Suprapubic skin (tissue), 4 donors: ENCODE data around the gene CDK9. TPM values are rescaled to one million over a fixed set of nuclear protein-coding genes. Genes with fewer than 3 reads are reported as not detected.

ENCODE experiments used
- DNase-seq, 2 donors: peaks; one replicate each; pipeline ENCODE4 v3.0.0-alpha.2; 2019; ENCODE audit warnings: low spot score in 2 of 2
- H3K27ac ChIP-seq: fragments of 200-600 bp; sonication (generic); one replicate; pipeline ENCODE4 v1.5.1; 2019
- H3K27me3 ChIP-seq: fragments of 200-600 bp; sonication (generic); one replicate; pipeline ENCODE4 v1.5.1; 2019
- H3K36me3 ChIP-seq: fragments of 200-600 bp; sonication (generic); one replicate; pipeline ENCODE4 v1.5.1; 2019
- H3K4me1 ChIP-seq: fragments of 200-600 bp; sonication (generic); one replicate; pipeline ENCODE4 v1.5.1; 2019
- H3K4me3 ChIP-seq: fragments of 200-600 bp; sonication (generic); one replicate; pipeline ENCODE4 v1.5.1; 2019; ENCODE audit warnings: mild to moderate bottlenecking
- H3K9me3 ChIP-seq: fragments of 200-600 bp; sonication (generic); one replicate; pipeline ENCODE4 v1.5.1; 2019
- CTCF ChIP-seq, 2 donors: fragments of 200-600 bp in 1 of 2; fragments of 450-650 bp in 1 of 2; sonication (generic) in 1 of 2; IDR thresholded peaks; one replicate each; pipeline ENCODE4 v1.5.1; 2016 to 2019; ENCODE audit warnings: antibody characterized with exemption in 2 of 2, mild to moderate bottlenecking in 1 of 2, moderate library complexity in 1 of 2
- EP300 ChIP-seq: sonication (generic); formaldehyde crosslinking; IDR thresholded peaks from one replicate; pipeline ENCODE4 v1.6.1; 2017; ENCODE audit warnings: antibody characterized with exemption
- POLR2A ChIP-seq, 2 donors: fragments of 450-650 bp; IDR thresholded peaks; one replicate each; pipeline ENCODE4 v1.6.1; 2017; ENCODE audit warnings: antibody characterized with exemption in 2 of 2, mild to moderate bottlenecking in 2 of 2, moderate library complexity in 2 of 2
- POLR2AphosphoS5 ChIP-seq, 3 donors: sonication (generic); formaldehyde crosslinking; IDR thresholded peaks; one replicate each; pipeline ENCODE4 v1.6.1; 2017; ENCODE audit warnings: antibody characterized with exemption in 3 of 3
- WGBS: methylation state at CpG from one replicate; pipeline ENCODE4 v1.1.5; 2018; 5-methylcytosine and 5-hydroxymethylcytosine counted together
- total RNA-seq, 4 donors: library from RNA; depleted of rRNA; stranded (reverse); fragments of >200 nt; gene quantifications; one replicate each; pipeline ENCODE4 v1.1.0, GENCODE V29; 2016

Gene CDK9
- total RNA-seq, 4 donors from 2014 or later: 57.2 to 119 (median 72.7) TPM

DNA sequence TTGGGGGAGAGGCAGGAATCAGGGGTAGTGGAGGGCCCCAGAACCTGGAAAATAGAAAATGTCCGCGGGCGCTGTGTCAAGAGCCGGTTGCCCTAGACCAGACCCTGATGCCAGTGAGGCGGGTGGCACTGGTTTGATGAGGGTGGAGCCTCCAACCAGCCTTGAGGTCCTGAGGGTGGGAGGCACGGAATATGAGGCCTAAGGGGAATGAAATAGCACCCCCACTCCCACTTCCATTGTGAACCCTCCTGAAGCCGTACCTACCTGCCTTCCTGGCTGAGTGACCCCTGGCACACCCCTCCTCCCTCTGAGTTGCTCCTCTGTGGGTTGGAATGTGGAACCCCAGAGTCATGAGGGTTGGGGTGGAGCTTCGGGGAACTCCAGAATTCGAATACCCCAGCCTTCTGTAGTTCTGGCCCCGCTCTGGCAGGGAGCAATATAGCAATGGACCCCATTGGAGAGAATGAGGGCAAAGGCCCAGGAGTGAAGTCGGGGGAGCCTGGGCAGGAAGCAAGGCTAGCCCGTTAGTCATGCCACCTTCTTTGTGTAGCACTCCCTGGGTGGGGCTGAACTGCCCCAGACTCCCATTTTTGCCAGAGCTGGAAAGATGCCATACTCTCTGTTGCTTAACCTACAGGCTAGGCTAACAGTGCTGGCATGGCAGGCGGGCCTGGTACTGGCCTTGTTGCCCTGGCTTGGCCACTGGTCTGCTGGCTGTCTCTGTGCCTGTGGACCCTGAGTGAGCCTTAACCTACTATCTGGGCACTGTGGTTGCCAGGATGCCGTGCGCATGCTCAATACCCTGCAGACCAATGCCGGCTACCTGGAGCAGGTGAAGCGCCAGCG, 17.9 kb downstream of the CDK9 start:
- DNase-seq: no peak
- no peak for TF ChIP-seq POLR2A (IDR thresholded peaks at IDR 0.05)
- peak in 1 of 3 donors; percentile 26 for TF ChIP-seq POLR2AphosphoS5 (IDR thresholded peaks at IDR 0.05)
- H3K27me3 ChIP-seq: no peaks in the 10 kb centered on the region
- no peaks in the 10 kb centered on the region for H3K9me3 ChIP-seq
- peaks cover 28% of the 10 kb centered on the region for H3K36me3 ChIP-seq
- 28% methylated on average over 13 of the region's 18 CpGs for WGBS
- peak overlapping the region; percentile 77 for H3K4me3 ChIP-seq
- H3K4me1 ChIP-seq: peaks cover 37% of the 10 kb centered on the region
- H3K27ac ChIP-seq: peak overlapping the region; percentile 98

DNA sequence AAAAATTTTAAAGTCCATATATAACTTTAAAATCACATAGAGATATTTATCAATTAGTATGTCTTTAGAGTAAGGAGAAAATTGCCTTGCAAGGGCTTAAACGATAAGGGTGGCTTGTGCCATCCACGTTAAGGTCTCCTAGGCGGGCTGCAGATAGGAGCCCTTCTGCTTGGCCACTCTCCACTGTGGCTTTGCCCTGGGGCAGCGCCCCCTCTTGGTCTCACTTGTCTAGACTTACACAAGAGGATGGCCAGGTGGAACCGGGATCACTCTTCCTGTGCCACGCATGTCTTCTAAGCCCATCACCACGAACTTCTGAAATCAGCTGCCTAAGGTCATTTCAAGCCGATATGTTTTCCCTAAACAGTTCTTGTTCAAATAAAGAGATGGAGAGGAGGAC, 19.8 kb downstream of the CDK9 start:
- H3K27ac ChIP-seq: no peak overlapping the region
- no peaks in the 10 kb centered on the region for H3K27me3 ChIP-seq
- H3K9me3 ChIP-seq: no peaks in the 10 kb centered on the region
- no peak overlapping the region for H3K4me3 ChIP-seq
- peaks cover 28% of the 10 kb centered on the region for H3K36me3 ChIP-seq
- H3K4me1 ChIP-seq: peaks cover 47% of the 10 kb centered on the region
- WGBS: 81% methylated on average over 8 of the region's 8 CpGs
- TF ChIP-seq EP300 (no peak), CTCF (IDR thresholded peaks at IDR 0.05) (peak in 1 of 2 donors; percentile 16), POLR2A (IDR thresholded peaks at IDR 0.05) (no peak), POLR2AphosphoS5 (IDR thresholded peaks at IDR 0.05) (no peak)
- no peak for DNase-seq

DNA sequence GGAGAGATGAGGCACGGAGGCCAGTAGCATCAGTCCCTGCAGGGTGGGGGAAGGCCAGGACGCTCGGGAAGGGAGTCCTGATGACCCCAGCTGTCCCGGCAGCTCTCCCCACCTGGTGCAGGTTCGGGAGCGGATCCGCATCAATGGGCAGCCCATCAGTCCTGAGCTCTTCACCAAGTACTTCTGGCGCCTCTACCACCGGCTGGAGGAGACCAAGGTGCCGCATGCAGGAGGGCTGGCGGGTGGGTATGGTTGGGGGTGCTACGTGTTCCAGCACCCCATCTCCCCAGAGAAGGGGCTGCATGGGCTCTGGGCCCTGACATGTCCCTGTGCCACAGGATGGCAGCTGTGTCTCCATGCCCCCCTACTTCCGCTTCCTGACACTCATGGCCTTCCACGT, 21.0 kb downstream of the CDK9 start:
- Histone ChIP-seq H3K27me3 (no peaks in the 10 kb centered on the region), H3K27ac (no peak overlapping the region), H3K36me3 (peaks cover 33% of the 10 kb centered on the region), H3K4me3 (no peak overlapping the region), H3K4me1 (peaks cover 41% of the 10 kb centered on the region), H3K9me3 (no peaks in the 10 kb centered on the region)
- DNase-seq: no peak
- TF ChIP-seq POLR2AphosphoS5 (IDR thresholded peaks at IDR 0.05): no peak
- TF ChIP-seq EP300: no peak
- no peak for TF ChIP-seq POLR2A (IDR thresholded peaks at IDR 0.05)
- no peak for TF ChIP-seq CTCF (IDR thresholded peaks at IDR 0.05)
- 85% methylated on average over 13 of the region's 14 CpGs for WGBS

DNA sequence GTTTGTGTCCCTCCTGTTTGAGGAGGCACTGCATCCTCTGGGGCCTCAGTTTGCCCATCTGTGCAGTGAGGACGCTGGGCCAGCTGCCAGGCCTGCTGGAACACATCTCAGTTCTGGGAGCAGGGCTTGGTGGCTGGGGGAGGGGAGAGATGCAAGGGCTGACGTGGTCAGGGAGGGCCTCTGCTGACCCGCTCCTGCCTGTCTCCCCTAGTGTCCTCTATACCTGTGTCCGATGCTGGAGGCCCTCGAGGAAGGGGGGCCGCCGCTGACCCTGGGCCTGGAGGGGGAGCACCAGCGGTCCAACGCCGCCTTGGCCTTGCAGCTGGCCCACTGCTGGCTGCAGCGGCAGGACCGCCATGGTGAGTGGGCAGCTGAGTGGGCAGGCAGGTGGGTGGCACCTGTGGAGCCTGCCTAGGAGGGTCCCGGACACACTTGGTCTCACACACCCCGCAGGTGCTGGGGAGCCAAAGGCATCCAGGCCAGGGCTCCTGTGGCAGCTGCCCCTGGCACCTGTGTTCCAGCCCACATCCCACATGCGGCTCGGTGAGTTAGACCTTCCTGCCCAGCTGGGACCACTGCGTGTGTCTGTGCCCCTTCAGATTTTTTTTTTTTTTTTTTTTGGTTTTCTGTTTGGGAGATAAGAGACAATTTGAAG, 22.6 kb downstream of the CDK9 start:
- WGBS: 96% methylated on average over 5 of the region's 17 CpGs
- DNase-seq: peak in 1 of 2 donors; percentile 62
- H3K4me1 ChIP-seq: peaks cover 25% of the 10 kb centered on the region
- H3K9me3 ChIP-seq: no peaks in the 10 kb centered on the region
- no peak for TF ChIP-seq POLR2A (IDR thresholded peaks at IDR 0.05)
- no peak for TF ChIP-seq EP300
- H3K27me3 ChIP-seq: no peaks in the 10 kb centered on the region
- no peak overlapping the region for H3K27ac ChIP-seq
- no peak overlapping the region for H3K4me3 ChIP-seq
- peaks cover 47% of the 10 kb centered on the region for H3K36me3 ChIP-seq

DNA sequence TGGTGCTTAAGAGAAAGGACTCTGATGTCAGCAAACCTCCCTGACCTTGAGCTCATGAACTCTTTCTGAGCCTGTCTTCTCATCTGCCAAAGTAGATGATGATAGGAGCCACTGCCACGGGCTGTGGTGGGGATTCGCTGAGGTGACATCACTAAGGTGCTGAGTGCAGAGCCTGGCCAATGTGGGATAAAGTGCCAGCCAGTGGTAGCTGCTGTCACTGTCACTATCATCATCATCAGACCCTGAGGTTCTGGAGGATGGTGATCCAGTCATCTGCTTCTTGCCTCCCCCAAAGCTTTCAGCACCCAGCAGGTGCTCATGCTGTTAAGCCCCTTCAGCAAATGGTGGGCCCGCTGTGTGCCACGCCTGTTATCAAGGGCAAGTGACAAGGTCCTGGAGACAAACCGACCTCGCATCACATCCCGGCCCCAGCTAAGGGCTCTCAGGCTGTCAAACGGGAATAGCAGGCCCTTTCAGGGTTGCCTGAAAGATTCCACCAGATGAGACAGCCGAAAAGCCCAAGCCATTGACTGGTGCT, 23.2 kb downstream of the CDK9 start:
- H3K9me3 ChIP-seq: no peaks in the 10 kb centered on the region
- H3K36me3 ChIP-seq: peaks cover 53% of the 10 kb centered on the region
- 77% methylated on average over 5 of the region's 9 CpGs for WGBS
- H3K27ac ChIP-seq: no peak overlapping the region
- H3K4me3 ChIP-seq: peak overlapping the region; percentile 27
- H3K27me3 ChIP-seq: no peaks in the 10 kb centered on the region
- no peak for DNase-seq
- H3K4me1 ChIP-seq: peaks cover 19% of the 10 kb centered on the region
- TF ChIP-seq CTCF (IDR thresholded peaks at IDR 0.05) (no peak), POLR2AphosphoS5 (IDR thresholded peaks at IDR 0.05) (no peak), EP300 (no peak)
